Activated CD4-positive, alpha-beta T cell treated with anti-CD3 and anti-CD28 coated beads for 1 hour (primary cell): Measurements from ENCODE around the gene SLC25A25.

ENCODE experiments used
- DNase-seq: peaks from one replicate; pipeline ENCODE4 v3.0.0-alpha.2; 2020

SLC25A25 gene

GRCh38 chr9:128149001-128149701, 81.1 kb downstream of the SLC25A25 start, which contains the start of gene LCN2:
Gene LCN2, plus strand, starts transcription at chr9:128149453. Its CDS starts 73 bp downstream, at chr9:128149526.
- no peak for DNase-seq

- no peak for DNase-seq
These were observed 82.0 kb downstream of the SLC25A25 start for GRCh38 chr9:128149951-128150593.

- DNase-seq = no peak
These were observed 82.7 kb downstream of the SLC25A25 start for GRCh38 chr9:128150594-128151308.

GRCh38 chr9:128151309-128152132, 83.5 kb downstream of the SLC25A25 start:
- no peak for DNase-seq

- no peak for DNase-seq
These were observed 84.4 kb downstream of the SLC25A25 start for GRCh38 chr9:128152133-128153059.

GRCh38 chr9:128153060-128153946, 85.3 kb downstream of the SLC25A25 start:
- no peak for DNase-seq

- no peak for DNase-seq
These were observed 86.1 kb downstream of the SLC25A25 start for GRCh38 chr9:128153947-128154695.

GRCh38 chr9:128155736-128156500, 87.9 kb downstream of the SLC25A25 start:
- no peak for DNase-seq
